NCI-H2227 (cell line): ENCODE results near the gene DGAT2L6.

Source experiments
- DNase-seq: peaks from one replicate; lab custom pipeline; 2025; ENCODE audit not compliant: unreplicated experiment; lab: John Stamatoyannopoulos, UW

The DGAT2L6 gene

GRCh38 chrX:70176938-70177533, at the start of gene DGAT2L6:
TSS of gene DGAT2L6 (plus strand) at chrX:70177483. CDS start at chrX:70177583, 100 bp downstream.
- no peak for DNase-seq

GRCh38 chrX:70128071-70128470, 49.2 kb upstream of the DGAT2L6 start:
- no peak for DNase-seq

- no peak for DNase-seq
These were observed 47.5 kb upstream of the DGAT2L6 start for GRCh38 chrX:70129816-70130215.

GRCh38 chrX:70132224-70132623, 45.1 kb upstream of the DGAT2L6 start:
- no peak for DNase-seq

GRCh38 chrX:70132877-70133302, 44.4 kb upstream of the DGAT2L6 start:
- DNase-seq: no peak

GRCh38 chrX:70133303-70134115, 43.8 kb upstream of the DGAT2L6 start, which contains the start of gene IGBP1:
TSS of gene IGBP1 (plus strand) at chrX:70133447. CDS start at chrX:70133948, 501 bp downstream.
- peak; percentile 94 for DNase-seq

- peak; percentile 68 for DNase-seq
These were observed 43.2 kb upstream of the DGAT2L6 start for GRCh38 chrX:70134116-70134477.

- no peak for DNase-seq
These were observed 38.7 kb upstream of the DGAT2L6 start for GRCh38 chrX:70138622-70139021.

GRCh38 chrX:70139736-70140135, 37.5 kb upstream of the DGAT2L6 start:
- no peak for DNase-seq

GRCh38 chrX:70141373-70141772, 35.9 kb upstream of the DGAT2L6 start:
- DNase-seq: peak; percentile 66

GRCh38 chrX:70166601-70167590, 10.4 kb upstream of the DGAT2L6 start:
- no peak for DNase-seq

- DNase-seq: peak; percentile 42
These were observed 8.8 kb upstream of the DGAT2L6 start for GRCh38 chrX:70168238-70169188.

GRCh38 chrX:70169281-70169680, 8.0 kb upstream of the DGAT2L6 start:
- DNase-seq: no peak

GRCh38 chrX:70171624-70172023, 5.7 kb upstream of the DGAT2L6 start:
- DNase-seq: no peak

- no peak for DNase-seq
These were observed 5.1 kb upstream of the DGAT2L6 start for GRCh38 chrX:70172221-70172620.

GRCh38 chrX:70172964-70173363, 4.3 kb upstream of the DGAT2L6 start:
- DNase-seq: no peak

- no peak for DNase-seq
These were observed 2.5 kb upstream of the DGAT2L6 start for GRCh38 chrX:70174754-70175153.

- DNase-seq: no peak
These were observed 1.9 kb upstream of the DGAT2L6 start for GRCh38 chrX:70175338-70175737.

- DNase-seq: no peak
These were observed 5.8 kb downstream of the DGAT2L6 start for GRCh38 chrX:70183091-70183490.

- DNase-seq: no peak
These were observed 12.9 kb downstream of the DGAT2L6 start for GRCh38 chrX:70190225-70190624.
